ENCODE measurements around the gene ZRANB1. TPM values are rescaled to one million over a fixed set of nuclear protein-coding genes. Genes with fewer than 3 reads are reported as not detected.

The ZRANB1 gene
- total and polyA plus RNA-seq, 10 of the 15 experiments (the other 5 are each of a cell fraction or from before 2014, with no cell fraction given), result 1.7 to 11.8 (median 6.2) TPM

- TF ChIP-seq CEBPB (IDR thresholded peaks at IDR 0.05; ENCODE audit: borderline replicate concordance in 1 of 2, low read depth in 2 of 2, low read length in 2 of 2), result no peak
- TF ChIP-seq SMAD1 (IDR thresholded peaks at IDR 0.05; ENCODE audit: low read depth, partially characterized antibody), result no peak
- no peak for TF ChIP-seq ATF2 (IDR thresholded peaks at IDR 0.05; ENCODE audit: low read length)
- no peak for TF ChIP-seq IRF3 (IDR thresholded peaks at IDR 0.05)
These were observed 75.8 kb downstream of the ZRANB1 start (continued) for GRCh38 chr10:125017547-125018298.

- FAIRE-seq (no peak), ATAC-seq (no peak), DNase-seq (ENCODE audit: low read depth, low spot score) (no peak)
- H3K27me3 ChIP-seq (replicated peaks in 1 of 2; ENCODE audit: control insufficient read depth in 2 of 2, insufficient read depth in 2 of 2, low read length in 1 of 2), result peaks cover 3 to 4% of the 10 kb centered on the region in 2 experiments; a peak in 2 of 4 replicates
- H3K27ac ChIP-seq (ENCODE audit: control insufficient read depth, insufficient read depth), result no peak overlapping the region
- H2AFZ ChIP-seq (ENCODE audit: control insufficient read depth, low read depth, low read length), result no peak overlapping the region
- ChIA-PET SMC1A (ENCODE audit: uncharacterized antibody, unreplicated experiment) (no interaction called here), RAD21 (ENCODE audit: unreplicated experiment) (no interaction called here), CTCF (no interaction called here), POLR2A (no interaction called here)
- no peaks in the 10 kb centered on the region for H3K79me2 ChIP-seq (ENCODE audit: control insufficient read depth, insufficient read depth, low read length)
- no peak overlapping the region for H3K4me2 ChIP-seq (ENCODE audit: control insufficient read depth, insufficient read depth)
- H3K4me3 ChIP-seq, result no peak overlapping the region
- H3K9me3 ChIP-seq (replicated peaks; ENCODE audit: control insufficient read depth, insufficient read depth, low read length), result no peaks in the 10 kb centered on the region; the same call in 2 of the 3 replicates
- no peaks in the 10 kb centered on the region for H3K36me3 ChIP-seq (ENCODE audit: control insufficient read depth in 2 of 2, insufficient read depth in 2 of 2, low read length in 1 of 2)
- BruUV-seq (replicated peaks), result no TSS peak
- intact Hi-C loops (cut with micrococcal nuclease; ENCODE audit: unreplicated experiment), result no loop called here
- WGBS (ENCODE audit: insufficient coverage, insufficient replicate concordance, low lambda C conversion rate, missing lambda C conversion rate), result 54% methylated on average over 9 of the region's 9 CpGs
- in situ Hi-C loops (cut with MboI), result no loop called here
- H4K20me1 ChIP-seq (ENCODE audit: control insufficient read depth, insufficient read depth), result no peaks in the 10 kb centered on the region
- no peak overlapping the region for H3K9ac ChIP-seq (ENCODE audit: control insufficient read depth, insufficient read depth, low read length)
- H3K4me1 ChIP-seq (ENCODE audit: control insufficient read depth, insufficient read depth, low read length), result no peaks in the 10 kb centered on the region
- TF ChIP-seq HSF1 (IDR thresholded peaks at IDR 0.05; ENCODE audit: low read depth, low read length), result no peak
- TF ChIP-seq NFYB (IDR thresholded peaks at IDR 0.05; ENCODE audit: insufficient read depth, low read depth, low read length), result no peak
- no peak for TF ChIP-seq KLF5 (IDR thresholded peaks at IDR 0.05; ENCODE audit: partially characterized antibody)
- TF ChIP-seq CHD4 (IDR thresholded peaks at IDR 0.05), result no peak
- no peak for TF ChIP-seq USF2 (IDR thresholded peaks at IDR 0.05; ENCODE audit: borderline replicate concordance, low read depth, low read length)
- no peak for TF ChIP-seq POLR2A (IDR thresholded peaks at IDR 0.05; ENCODE audit: low read depth, low read length)
- TF ChIP-seq KAT2A (conservative IDR thresholded peaks at IDR 0.05; ENCODE audit: control insufficient read depth, low read depth, low read length), result no peak
- TF ChIP-seq HDGF (IDR thresholded peaks at IDR 0.05), result no peak
- no peak for TF ChIP-seq TCF12 (IDR thresholded peaks at IDR 0.05; ENCODE audit: low read depth, low read length)
- no peak for TF ChIP-seq BHLHE40 (IDR thresholded peaks at IDR 0.05; ENCODE audit: borderline replicate concordance in 1 of 2, low read depth in 2 of 2, low read length in 1 of 2)
- TF ChIP-seq ZNF24 (IDR thresholded peaks at IDR 0.05), result no peak
These were observed 76.7 kb downstream of the ZRANB1 start for GRCh38 chr10:125018576-125019143.
